Neural progenitor cell (in vitro differentiated cells): Measurements from ENCODE around the gene LIPI. TPM values are rescaled to one million over a fixed set of nuclear protein-coding genes. Genes with fewer than 3 reads are reported as not detected.

ENCODE experiments used
- DNase-seq: peaks from one replicate; pipeline ENCODE4 v3.0.0-alpha.2; 2016; ENCODE audit warnings: low spot score
- H2AFZ ChIP-seq: fragments of 200-600 bp; sonication (generic); replicated peaks from 2 replicates; pipeline ENCODE4 v1.6.1; 2016; ENCODE audit warnings: antibody characterized with exemption
- H3F3A ChIP-seq: fragments of 200-600 bp; sonication (generic); 2 replicates; pipeline ENCODE4 v1.6.1; 2016; ENCODE audit warnings: antibody characterized with exemption, low read depth
- H3K27ac ChIP-seq: fragments of 200-600 bp; sonication (generic); 2 replicates; pipeline ENCODE4 v1.5.1; 2016; ENCODE audit warnings: mild to moderate bottlenecking
- H3K27me3 ChIP-seq: fragments of 200-600 bp; sonication (generic); 2 replicates; pipeline ENCODE4 v1.6.1; 2016; ENCODE audit warnings: mild to moderate bottlenecking, moderate library complexity
- H3K36me3 ChIP-seq: fragments of 200-600 bp; sonication (generic); 2 replicates; pipeline ENCODE4 v1.5.1; 2016
- H3K4me1 ChIP-seq: fragments of 200-600 bp; sonication (generic); 2 replicates; pipeline ENCODE4 v1.6.1; 2016; ENCODE audit warnings: mixed run types
- H3K4me2 ChIP-seq: fragments of 200-600 bp; sonication (generic); 2 replicates; pipeline ENCODE4 v1.6.1; 2016
- H3K4me3 ChIP-seq: fragments of 200-600 bp; sonication (generic); 2 replicates; pipeline ENCODE4 v1.5.1; 2016
- H3K79me2 ChIP-seq: fragments of 200-600 bp; sonication (generic); 2 replicates; pipeline ENCODE4 v1.6.1; 2016; ENCODE audit warnings: low read depth
- H3K9ac ChIP-seq: fragments of 200-600 bp; sonication (generic); 2 replicates; pipeline ENCODE4 v1.6.1; 2016
- H3K9me3 ChIP-seq: fragments of 200-600 bp; sonication (generic); 2 replicates; pipeline ENCODE4 v1.5.1; 2016; ENCODE audit warnings: low read depth
- H4K20me1 ChIP-seq: fragments of 200-600 bp; sonication (generic); 2 replicates; pipeline ENCODE4 v1.6.1; 2016; ENCODE audit warnings: low read depth
- H3K27ac Mint-ChIP-seq: 3 replicates; pipeline ENCODE4 v1.8.0; 2021; ENCODE audit warnings: mixed read lengths
- H3K27me3 Mint-ChIP-seq: 2 replicates; pipeline ENCODE4 v1.8.0; 2022; ENCODE audit warnings: low read depth, mild to moderate bottlenecking, inconsistent platforms, moderate library complexity, mixed read lengths; ENCODE audit not compliant: insufficient read depth
- H3K36me3 Mint-ChIP-seq: 3 replicates; pipeline ENCODE4 v1.8.0; 2021; ENCODE audit warnings: mixed read lengths
- H3K4me1 Mint-ChIP-seq: 3 replicates; pipeline ENCODE4 v1.8.0; 2021; ENCODE audit warnings: mixed read lengths
- H3K4me3 Mint-ChIP-seq: 3 replicates; pipeline ENCODE4 v1.8.0; 2021; ENCODE audit warnings: mild to moderate bottlenecking, moderate library complexity, mixed read lengths
- H3K9me3 Mint-ChIP-seq: 3 replicates; pipeline ENCODE4 v1.8.0; 2020; ENCODE audit warnings: mixed read lengths
- CTCF ChIP-seq: fragments of 200-600 bp; sonication (generic); IDR thresholded peaks from 2 replicates; pipeline ENCODE4 v1.5.1; 2017; ENCODE audit warnings: antibody characterized with exemption, mild to moderate bottlenecking
- EZH2 ChIP-seq: fragments of 200-600 bp; sonication (generic); IDR thresholded peaks from 2 replicates; pipeline ENCODE4 v1.6.1; 2017; ENCODE audit warnings: antibody characterized with exemption, mild to moderate bottlenecking, moderate library complexity
- EZH2phosphoT487 ChIP-seq: fragments of 200-600 bp; sonication (generic); IDR thresholded peaks from 2 replicates; pipeline ENCODE4 v1.6.1; 2017; ENCODE audit warnings: antibody characterized with exemption
- total RNA-seq: library from RNA; depleted of rRNA; stranded (reverse); fragments of >200 nt; gene quantifications from 2 replicates; pipeline ENCODE4 v1.2.3, GENCODE V29; 2015; ENCODE audit warnings: low replicate concordance

LIPI gene
- total RNA-seq, 1 donor from 2014 or later, result not detected

GRCh38 chr21:14236180-14236579, 25.4 kb upstream of the LIPI start:
- TF ChIP-seq EZH2phosphoT487, result no peak
- TF ChIP-seq CTCF, result no peak
- no peak for TF ChIP-seq EZH2
- H3K4me2 ChIP-seq, result no peak overlapping the region

GRCh38 chr21:14235101-14235500, 24.3 kb upstream of the LIPI start:
- H3K9me3 Mint-ChIP-seq, result peaks cover 3% of the 10 kb centered on the region
- no peak overlapping the region for H3K4me2 ChIP-seq
- H3K9me3 ChIP-seq, result peaks cover 5% of the 10 kb centered on the region
- TF ChIP-seq CTCF (no peak), EZH2 (no peak), EZH2phosphoT487 (no peak)
- H3K27me3 ChIP-seq, result no peaks in the 10 kb centered on the region
- H2AFZ ChIP-seq, result no peak overlapping the region
- H3K4me3 Mint-ChIP-seq, result no peak overlapping the region
- no peak overlapping the region for H3K27ac ChIP-seq
- H3K36me3 ChIP-seq, result no peaks in the 10 kb centered on the region
- no peaks in the 10 kb centered on the region for H3F3A ChIP-seq
- no peak for DNase-seq
- no peak overlapping the region for H3K9ac ChIP-seq
- no peaks in the 10 kb centered on the region for H3K36me3 Mint-ChIP-seq
- H3K4me1 ChIP-seq, result no peaks in the 10 kb centered on the region
- H3K27ac Mint-ChIP-seq, result no peak overlapping the region
- no peaks in the 10 kb centered on the region for H4K20me1 ChIP-seq
- H3K79me2 ChIP-seq, result no peaks in the 10 kb centered on the region
- no peaks in the 10 kb centered on the region for H3K27me3 Mint-ChIP-seq
- no peak overlapping the region for H3K4me3 ChIP-seq
- H3K4me1 Mint-ChIP-seq, result no peaks in the 10 kb centered on the region

More at GRCh38 chr21:14236180-14236579, 25.4 kb upstream of the LIPI start:
- Histone ChIP-seq H3K36me3 (no peaks in the 10 kb centered on the region), H4K20me1 (no peaks in the 10 kb centered on the region), H3K4me3 (no peak overlapping the region), H3F3A (no peaks in the 10 kb centered on the region), H3K79me2 (no peaks in the 10 kb centered on the region), H3K9ac (no peak overlapping the region), H3K27ac (no peak overlapping the region), H3K27me3 (no peaks in the 10 kb centered on the region), H3K9me3 (peaks cover 4% of the 10 kb centered on the region), H3K4me1 (no peaks in the 10 kb centered on the region), H2AFZ (no peak overlapping the region)
- no peaks in the 10 kb centered on the region for H3K36me3 Mint-ChIP-seq
- no peaks in the 10 kb centered on the region for H3K27me3 Mint-ChIP-seq
- H3K9me3 Mint-ChIP-seq, result no peaks in the 10 kb centered on the region
- no peak overlapping the region for H3K4me3 Mint-ChIP-seq
- DNase-seq, result no peak
- H3K27ac Mint-ChIP-seq, result no peak overlapping the region
- no peaks in the 10 kb centered on the region for H3K4me1 Mint-ChIP-seq

- no peak overlapping the region for H3K27ac Mint-ChIP-seq
- Histone ChIP-seq H3K27me3 (no peaks in the 10 kb centered on the region), H3K4me1 (no peaks in the 10 kb centered on the region), H3F3A (no peaks in the 10 kb centered on the region), H4K20me1 (no peaks in the 10 kb centered on the region), H3K27ac (no peak overlapping the region), H3K79me2 (no peaks in the 10 kb centered on the region), H3K9me3 (peaks cover 5% of the 10 kb centered on the region), H3K9ac (no peak overlapping the region), H2AFZ (no peak overlapping the region), H3K36me3 (no peaks in the 10 kb centered on the region), H3K4me3 (no peak overlapping the region), H3K4me2 (no peak overlapping the region)
- no peaks in the 10 kb centered on the region for H3K4me1 Mint-ChIP-seq
- TF ChIP-seq CTCF (no peak), EZH2phosphoT487 (no peak), EZH2 (no peak)
- peaks cover 11% of the 10 kb centered on the region for H3K9me3 Mint-ChIP-seq
- H3K4me3 Mint-ChIP-seq, result no peak overlapping the region
- H3K36me3 Mint-ChIP-seq, result no peaks in the 10 kb centered on the region
- no peaks in the 10 kb centered on the region for H3K27me3 Mint-ChIP-seq
- no peak for DNase-seq
Observed at GRCh38 chr21:14229399-14229798, 18.6 kb upstream of the LIPI start.
